GM19025 (cell line): ENCODE results near the gene NTRK1.

Experiments used
- ATAC-seq: cut with Tn5 transposase; IDR thresholded peaks from one replicate; pipeline ENCODE4 v1.9.1; 2021; ENCODE audit warnings: mild to moderate bottlenecking, low read depth, moderate library complexity; ENCODE audit not compliant: unreplicated experiment

The NTRK1 gene

GRCh38 chr1:156929596-156930238, 69.1 kb downstream of the NTRK1 start:
- ATAC-seq: no peak

- no peak for ATAC-seq
These were observed 69.8 kb downstream of the NTRK1 start for GRCh38 chr1:156930483-156930882.
